Testis (tissue), 3 donors: ENCODE data around the gene IGF2R. TPM values are rescaled to one million over a fixed set of nuclear protein-coding genes. Genes with fewer than 3 reads are reported as not detected.

Experiments
- DNase-seq: peaks from one replicate; pipeline ENCODE4 v3.0.0-alpha.2; 2019
- H3K27ac ChIP-seq, 2 donors: fragments of 200-600 bp; sonication (generic); one replicate each; pipeline ENCODE4 v1.5.1; 2019
- H3K27me3 ChIP-seq: fragments of 200-600 bp; sonication (generic); one replicate; pipeline ENCODE4 v1.5.1; 2019
- H3K36me3 ChIP-seq: fragments of 200-600 bp; sonication (generic); one replicate; pipeline ENCODE4 v1.5.1; 2017; ENCODE audit warnings: low read depth; ENCODE audit errors: missing control alignments
- H3K4me1 ChIP-seq: fragments of 200-600 bp; sonication (generic); one replicate; pipeline ENCODE4 v1.5.1; 2019
- H3K4me3 ChIP-seq, 2 donors: fragments of 200-600 bp; sonication (generic); one replicate each; pipeline ENCODE4 v1.5.1; 2017 to 2019
- H3K9me3 ChIP-seq: fragments of 200-600 bp; sonication (generic); one replicate; pipeline ENCODE4 v1.5.1; 2017
- CTCF ChIP-seq, 3 experiments: fragments of 450-650 bp in 2 of 3; fragments of 200-600 bp in 1 of 3; sonication (generic) in 1 of 3; IDR thresholded peaks; one replicate each; pipeline ENCODE4 v1.5.1; 2016 to 2019; ENCODE audit warnings: antibody characterized with exemption in 3 of 3, mild to moderate bottlenecking in 2 of 3, moderate library complexity in 1 of 3
- POLR2A ChIP-seq: fragments of 450-650 bp; IDR thresholded peaks from one replicate; pipeline ENCODE4 v1.6.1; 2017; ENCODE audit warnings: antibody characterized with exemption, mild to moderate bottlenecking, moderate library complexity
- WGBS, 2 donors: methylation state at CpG; one replicate each; pipeline ENCODE4 v1.1.5; 2018; 5-methylcytosine and 5-hydroxymethylcytosine counted together
- intact Hi-C: fragments of 100-400 bp; cut with DNase I; formaldehyde crosslinking; loops from one replicate; pipeline ENCODE4 v1.15.1; 2023; ENCODE audit warnings: low total_unique reads
- polyA plus RNA-seq: library from polyadenylated mRNA; stranded (reverse); fragments of 350-450 nt; fragmentation: Illumina TruSeq; extraction: RNeasy Lipid Tissue Mini Kit (QIAGEN cat#74804); gene quantifications from one replicate; pipeline ENCODE4 v1.2.3, GENCODE V29; 2014; ENCODE audit warnings: low read depth, low replicate concordance; ENCODE audit not compliant: insufficient read depth
- total RNA-seq, 2 donors: library from RNA; depleted of rRNA; stranded (reverse); fragments of >200 nt; gene quantifications; one replicate each; pipeline ENCODE4 v1.2.3, GENCODE V29; 2016

IGF2R gene
- total and polyA plus RNA-seq, 3 donors from 2014 or later: 47.3 to 109 (median 84.6) TPM

GRCh38 chr6:159935633-159936032, 33.2 kb upstream of the IGF2R start:
- no peak for TF ChIP-seq POLR2A
- TF ChIP-seq CTCF (IDR thresholded peaks at IDR 0.05): no peak
- intact Hi-C loops: no loop called here
- no peak overlapping the region for H3K4me3 ChIP-seq
- 90 to 100% methylated on average over 2 of the region's 2 CpGs for WGBS, 2 donors
- no peaks in the 10 kb centered on the region for H3K9me3 ChIP-seq
- DNase-seq: no peak
- H3K4me1 ChIP-seq: peaks cover 3% of the 10 kb centered on the region
- no peaks in the 10 kb centered on the region for H3K36me3 ChIP-seq
- H3K27ac ChIP-seq: no peak overlapping the region
- no peaks in the 10 kb centered on the region for H3K27me3 ChIP-seq

GRCh38 chr6:159939591-159940016, 29.3 kb upstream of the IGF2R start:
- Histone ChIP-seq H3K9me3 (no peaks in the 10 kb centered on the region), H3K4me3 (no peak overlapping the region), H3K4me1 (peaks cover 9% of the 10 kb centered on the region), H3K36me3 (no peaks in the 10 kb centered on the region), H3K27me3 (no peaks in the 10 kb centered on the region), H3K27ac (peak overlapping the region in 1 of 2 donors; percentile 2)
- TF ChIP-seq POLR2A: no peak
- no peak for TF ChIP-seq CTCF (IDR thresholded peaks at IDR 0.05)
- intact Hi-C loops: no loop called here
- DNase-seq: peak; percentile 67
- 60 to 69% methylated on average over 6 of the region's 6 CpGs for WGBS, 2 donors

- H3K36me3 ChIP-seq: no peaks in the 10 kb centered on the region
- no peak overlapping the region for H3K27ac ChIP-seq
- TF ChIP-seq POLR2A: no peak
- peak in 2 of 3 experiments; percentile 9 to 20 for TF ChIP-seq CTCF (IDR thresholded peaks at IDR 0.05)
- WGBS, 2 donors: 74 to 75% methylated on average over 10 to 11 of the region's 11 CpGs
- no peaks in the 10 kb centered on the region for H3K27me3 ChIP-seq
- H3K4me3 ChIP-seq: no peak overlapping the region
- no peak for DNase-seq
- peaks cover 9% of the 10 kb centered on the region for H3K4me1 ChIP-seq
- H3K9me3 ChIP-seq: no peaks in the 10 kb centered on the region
- intact Hi-C loops: no loop called here
Measured at GRCh38 chr6:159941286-159942113, 27.4 kb upstream of the IGF2R start.

GRCh38 chr6:159943101-159943632, 25.7 kb upstream of the IGF2R start:
- intact Hi-C loops: no loop called here
- H3K9me3 ChIP-seq: no peaks in the 10 kb centered on the region
- TF ChIP-seq CTCF (IDR thresholded peaks at IDR 0.05) (no peak), POLR2A (no peak)
- WGBS, 2 donors: 34 to 43% methylated on average over 6 of the region's 6 CpGs
- H3K4me1 ChIP-seq: peaks cover 9% of the 10 kb centered on the region
- peak; percentile 62 for DNase-seq
- no peaks in the 10 kb centered on the region for H3K27me3 ChIP-seq
- H3K4me3 ChIP-seq: no peak overlapping the region
- peak overlapping the region; percentile 22 to 48 for H3K27ac ChIP-seq
- no peaks in the 10 kb centered on the region for H3K36me3 ChIP-seq
